Upper lobe of left lung (tissue), 4 donors: Measurements from ENCODE around the gene FANCC.
"Not testable (repeated sequence)": the region's sequence is repeated elsewhere in the genome, so short reads cannot be mapped to it uniquely, and the experiment has no call there.

Source experiments
- POLR2A ChIP-seq, 4 donors: fragments of 450-650 bp; IDR thresholded peaks; one replicate each; pipeline ENCODE4 v1.5.1; 2016 to 2017; ENCODE audit warnings: antibody characterized with exemption in 4 of 4, mild to moderate bottlenecking in 2 of 4
- TF ChIP-seq, protein P1 (sequence below), 6 experiments: fragments of 450-650 bp in 4 of 6; fragments of 200-600 bp in 2 of 6; sonication (generic) in 2 of 6; IDR thresholded peaks; one replicate each; pipeline ENCODE4 v1.5.1; 2016 to 2019; ENCODE audit warnings: antibody characterized with exemption in 6 of 6

DNA sequence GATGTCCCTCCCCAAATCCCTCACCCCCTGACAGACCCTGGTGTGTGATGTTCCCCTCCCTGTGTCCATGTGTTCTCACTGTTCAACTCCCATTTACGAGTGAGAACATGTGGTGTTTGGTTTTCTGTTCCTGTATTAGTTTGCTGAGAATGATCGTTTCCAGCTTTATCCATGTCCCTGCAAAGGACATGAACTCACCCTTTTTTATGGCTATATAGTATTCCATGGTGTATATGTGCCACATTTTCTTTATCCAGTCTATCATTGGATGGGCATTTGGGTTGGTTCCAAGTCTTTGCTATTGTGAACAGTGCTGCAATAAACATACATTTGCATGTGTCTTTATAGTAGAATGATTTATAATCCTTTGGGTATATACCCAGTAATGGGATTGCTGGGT is 43.3 kb downstream of the FANCC start:
- TF ChIP-seq, protein P1, sequence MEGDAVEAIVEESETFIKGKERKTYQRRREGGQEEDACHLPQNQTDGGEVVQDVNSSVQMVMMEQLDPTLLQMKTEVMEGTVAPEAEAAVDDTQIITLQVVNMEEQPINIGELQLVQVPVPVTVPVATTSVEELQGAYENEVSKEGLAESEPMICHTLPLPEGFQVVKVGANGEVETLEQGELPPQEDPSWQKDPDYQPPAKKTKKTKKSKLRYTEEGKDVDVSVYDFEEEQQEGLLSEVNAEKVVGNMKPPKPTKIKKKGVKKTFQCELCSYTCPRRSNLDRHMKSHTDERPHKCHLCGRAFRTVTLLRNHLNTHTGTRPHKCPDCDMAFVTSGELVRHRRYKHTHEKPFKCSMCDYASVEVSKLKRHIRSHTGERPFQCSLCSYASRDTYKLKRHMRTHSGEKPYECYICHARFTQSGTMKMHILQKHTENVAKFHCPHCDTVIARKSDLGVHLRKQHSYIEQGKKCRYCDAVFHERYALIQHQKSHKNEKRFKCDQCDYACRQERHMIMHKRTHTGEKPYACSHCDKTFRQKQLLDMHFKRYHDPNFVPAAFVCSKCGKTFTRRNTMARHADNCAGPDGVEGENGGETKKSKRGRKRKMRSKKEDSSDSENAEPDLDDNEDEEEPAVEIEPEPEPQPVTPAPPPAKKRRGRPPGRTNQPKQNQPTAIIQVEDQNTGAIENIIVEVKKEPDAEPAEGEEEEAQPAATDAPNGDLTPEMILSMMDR (IDR thresholded peaks at IDR 0.05): not testable (repeated sequence)
- TF ChIP-seq POLR2A (IDR thresholded peaks at IDR 0.05): not testable (repeated sequence)
